Measurements from ENCODE around the gene SATB2.

The SATB2 gene

GRCh38 chr2:199336546-199336945 lies 121.2 kb downstream of the SATB2 start:
- no peak for DNase-seq (ENCODE audit: low read depth in 2 of 2, low spot score in 1 of 2)

DNA sequence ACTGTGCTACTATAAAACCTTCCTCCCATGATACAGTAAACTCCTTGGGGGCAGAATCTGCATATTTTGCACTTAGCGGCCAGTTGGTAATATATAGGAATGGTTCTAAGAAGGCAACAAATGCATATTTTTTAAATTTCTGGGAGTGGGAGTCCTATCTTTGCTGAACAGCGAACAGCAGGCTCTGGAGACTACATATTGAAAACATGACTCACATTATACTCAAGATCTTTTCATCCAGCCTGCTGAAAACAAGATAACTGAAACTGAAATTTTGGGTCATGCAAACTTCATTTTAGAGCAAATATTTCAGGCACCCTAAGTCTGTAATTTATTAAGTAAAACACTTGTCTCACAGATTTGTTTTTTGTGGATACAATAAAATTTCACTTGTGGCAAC lies 122.2 kb downstream of the SATB2 start:
- no peak for DNase-seq (ENCODE audit: low read depth in 2 of 2, low spot score in 1 of 2)

GRCh38 chr2:199329466-199329865 lies 128.3 kb downstream of the SATB2 start:
- no peak for DNase-seq (ENCODE audit: low read depth in 2 of 2, low spot score in 1 of 2)

DNA sequence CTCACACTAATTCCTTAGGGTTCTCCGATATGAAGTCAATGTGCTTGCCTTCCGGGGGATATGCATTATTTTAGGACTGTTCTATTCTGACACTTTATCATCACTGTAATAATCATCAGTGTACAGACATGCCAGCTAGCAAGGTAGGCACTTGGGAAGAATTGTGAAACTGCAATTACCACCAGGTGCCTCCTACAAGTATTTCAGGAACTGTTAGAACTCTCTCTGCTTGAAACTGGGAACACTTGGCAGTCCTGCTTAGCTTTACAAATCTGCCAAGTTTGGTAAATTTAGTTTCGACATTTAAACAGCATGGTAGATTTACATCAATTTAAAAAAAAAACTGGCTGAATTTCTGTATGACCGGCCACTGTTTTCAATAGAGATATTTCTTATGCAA lies 128.7 kb downstream of the SATB2 start:
- no peak for DNase-seq (ENCODE audit: low read depth in 2 of 2, low spot score in 1 of 2)

DNA sequence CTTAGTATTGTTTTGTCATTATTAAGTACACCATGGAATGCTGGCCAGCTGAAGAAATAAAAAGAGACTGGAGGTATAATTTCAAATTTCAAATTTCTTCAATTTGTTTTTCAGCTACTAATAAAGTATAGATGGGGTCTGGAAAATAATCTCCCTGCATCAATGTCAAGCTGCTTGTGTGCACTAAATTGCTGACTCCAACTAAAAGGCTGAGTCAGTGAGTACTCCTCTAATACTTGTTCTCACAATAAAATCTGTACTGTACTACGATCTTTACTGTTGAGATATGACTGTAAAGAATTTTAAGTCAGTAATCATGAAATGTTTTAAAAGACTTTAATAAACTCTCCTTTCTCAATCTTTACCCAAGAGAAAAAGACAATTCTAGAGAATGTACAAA lies 131.9 kb downstream of the SATB2 start:
- no peak for DNase-seq (ENCODE audit: low read depth in 2 of 2, low spot score in 1 of 2)

- DNase-seq (ENCODE audit: low read depth in 2 of 2, low spot score in 1 of 2): no peak
These were observed 135.6 kb downstream of the SATB2 start for GRCh38 chr2:199322151-199322550.

DNA sequence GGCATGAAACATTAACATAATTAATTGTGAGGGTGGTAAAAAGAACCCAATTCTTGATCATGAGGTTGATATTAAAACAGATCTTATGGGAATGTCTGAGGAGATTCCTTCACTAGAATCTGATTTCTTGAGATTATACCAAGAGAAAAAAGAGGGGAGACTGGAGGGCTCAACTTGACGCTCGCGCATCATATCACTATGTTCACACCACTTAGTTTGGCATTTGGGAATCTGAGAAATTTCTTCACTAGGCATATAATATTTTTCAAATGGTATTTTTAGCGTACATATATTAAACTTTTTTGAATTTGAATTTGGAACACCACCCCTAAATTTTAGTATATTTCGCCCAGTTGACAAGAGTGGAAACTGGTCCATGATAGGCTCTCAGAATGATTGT lies 140.1 kb downstream of the SATB2 start:
- DNase-seq (ENCODE audit: low read depth in 2 of 2, low spot score in 1 of 2): no peak

DNA sequence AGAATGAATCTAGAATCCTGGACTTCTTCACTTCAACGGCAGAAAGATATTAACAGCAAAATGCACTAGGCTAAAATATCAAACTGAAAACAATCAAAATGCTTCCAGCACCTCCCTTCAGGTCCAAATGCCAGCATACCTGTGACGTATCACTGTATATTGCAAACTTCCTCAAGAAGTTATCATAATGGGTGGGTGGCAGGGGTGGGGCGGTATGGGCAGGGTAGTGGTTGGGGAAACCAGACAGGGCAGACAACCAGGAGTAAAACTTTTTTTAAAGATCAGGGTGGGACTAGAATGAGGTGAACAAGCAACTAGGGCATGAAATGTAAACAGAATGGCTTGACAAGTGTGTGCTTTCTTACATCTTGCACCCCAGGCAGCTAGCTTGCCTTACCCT lies 140.9 kb downstream of the SATB2 start:
- no peak for DNase-seq (ENCODE audit: low read depth in 2 of 2, low spot score in 1 of 2)

DNA sequence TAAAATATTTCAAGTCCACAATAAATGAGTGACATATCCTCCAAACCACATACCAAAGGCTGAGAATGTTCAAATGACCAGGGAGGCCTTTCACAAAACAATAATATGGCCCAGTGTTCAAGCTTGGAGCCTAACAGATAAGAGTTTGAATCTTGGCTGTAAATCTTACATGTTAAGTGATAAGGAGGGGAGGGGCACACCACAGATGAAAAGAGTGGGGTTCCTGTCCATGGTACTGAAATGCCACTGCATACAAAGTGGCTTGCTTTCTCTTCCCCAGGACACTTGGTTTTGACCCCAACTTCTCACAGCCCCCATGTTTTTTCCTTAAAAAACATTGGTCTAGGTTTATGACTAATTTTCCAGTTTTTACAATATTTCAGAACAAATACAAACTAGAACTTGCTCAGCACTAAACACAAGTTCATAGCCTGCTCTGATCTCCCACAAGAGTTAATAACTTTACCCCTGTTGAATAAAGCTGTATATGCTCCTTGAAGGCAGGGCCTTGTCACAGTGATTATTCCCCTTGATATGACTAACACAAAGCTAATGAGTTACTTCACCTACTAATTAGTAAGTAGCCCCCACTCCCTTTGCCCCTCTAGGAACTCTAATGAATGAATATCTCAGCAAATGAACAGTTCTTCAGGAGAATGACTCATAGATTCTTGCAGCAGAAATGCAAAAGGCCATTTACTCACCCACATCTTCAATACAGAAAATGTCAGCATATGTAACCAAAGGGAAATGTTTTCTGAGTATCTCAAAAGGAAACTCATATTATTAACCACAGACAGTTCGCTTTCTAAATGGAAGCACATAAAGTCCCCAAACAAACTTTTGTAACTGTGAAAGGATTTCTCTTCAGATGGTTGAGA lies 142.2 kb downstream of the SATB2 start:
- no peak for DNase-seq (ENCODE audit: low read depth in 2 of 2, low spot score in 1 of 2)

GRCh38 chr2:199312931-199313330 lies 144.8 kb downstream of the SATB2 start:
- no peak for DNase-seq (ENCODE audit: low read depth in 2 of 2, low spot score in 1 of 2)

DNA sequence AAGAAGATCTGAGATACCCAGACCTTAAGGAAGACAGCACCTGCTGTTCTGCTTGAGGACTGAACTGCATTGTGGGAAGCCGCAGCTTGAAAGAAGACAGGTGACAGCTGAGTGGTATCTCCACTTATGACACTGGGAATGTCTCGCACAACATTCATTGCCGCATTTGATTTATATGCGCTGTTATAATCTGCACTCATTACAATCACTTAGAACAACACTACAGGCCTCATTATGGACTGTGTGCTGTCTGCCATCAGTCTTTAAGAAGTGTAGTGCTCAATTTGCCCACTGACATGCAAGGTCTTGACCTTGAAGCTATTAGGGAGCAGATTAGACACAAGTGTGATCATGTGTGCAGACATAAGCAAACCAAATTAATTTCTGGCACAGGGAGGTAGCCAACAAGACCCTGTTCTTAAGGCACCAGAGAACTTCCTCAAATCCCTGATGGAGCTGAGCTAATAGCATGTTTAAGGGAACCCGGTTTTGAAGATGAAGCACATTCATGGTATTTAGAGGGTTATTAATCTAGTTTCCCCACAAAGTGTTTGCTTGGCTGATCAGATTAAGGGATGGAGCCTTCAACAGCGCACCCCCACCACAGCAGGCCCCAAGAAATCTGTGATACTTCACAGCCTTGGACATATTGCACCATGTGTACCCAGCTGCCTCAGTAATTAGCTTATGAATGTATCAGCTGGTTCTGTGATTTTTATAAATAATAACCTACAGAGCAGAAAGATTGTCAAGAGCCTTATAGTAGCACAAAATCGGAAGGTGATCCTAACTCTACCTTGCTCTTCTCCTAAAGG lies 146.8 kb downstream of the SATB2 start:
- DNase-seq (ENCODE audit: low read depth in 2 of 2, low spot score in 1 of 2): no peak

GRCh38 chr2:199309973-199310372 lies 147.8 kb downstream of the SATB2 start:
- DNase-seq (ENCODE audit: low read depth in 2 of 2, low spot score in 1 of 2): no peak

DNA sequence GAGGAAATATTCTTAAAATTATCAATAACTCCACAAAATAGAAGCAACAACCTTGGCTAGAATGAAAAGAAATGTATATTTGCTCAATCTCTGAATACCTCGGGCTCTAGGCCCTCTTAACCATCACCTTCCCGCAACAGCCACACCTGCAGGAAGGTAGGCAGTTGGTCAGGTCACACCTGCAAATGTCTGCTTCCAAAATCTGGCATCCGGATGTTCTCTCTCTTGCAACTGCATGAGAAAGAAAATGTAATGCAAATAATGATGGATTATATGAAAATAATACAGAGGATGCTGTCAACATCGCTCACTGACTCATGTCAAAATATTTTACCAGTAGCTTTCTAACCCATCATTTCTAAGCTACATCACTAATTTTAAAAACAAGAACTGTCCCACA lies 148.3 kb downstream of the SATB2 start:
- DNase-seq (ENCODE audit: low read depth in 2 of 2, low spot score in 1 of 2): no peak

GRCh38 chr2:199308567-199308966 lies 149.2 kb downstream of the SATB2 start:
- no peak for DNase-seq (ENCODE audit: low read depth in 2 of 2, low spot score in 1 of 2)

DNA sequence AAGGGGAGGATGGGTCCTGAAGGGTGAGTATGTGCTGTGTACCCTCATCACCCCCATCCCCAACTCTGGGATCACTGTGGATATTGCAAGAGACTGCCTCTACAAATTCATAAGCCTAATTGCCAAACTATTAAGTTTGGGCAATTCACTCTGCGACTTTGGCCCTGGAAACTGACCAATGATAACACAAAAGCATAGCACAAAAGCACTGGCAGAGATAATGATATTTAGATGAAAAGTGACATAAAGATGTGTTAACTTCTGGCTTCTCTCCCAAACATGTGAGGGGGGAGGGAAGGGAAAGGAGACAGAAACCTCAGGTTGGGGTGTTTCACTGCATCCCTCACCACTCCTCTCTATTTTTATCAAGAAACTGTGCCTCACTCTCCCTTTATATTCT lies 150.3 kb downstream of the SATB2 start:
- DNase-seq (ENCODE audit: low read depth in 2 of 2, low spot score in 1 of 2): no peak

GRCh38 chr2:199306116-199306515 lies 151.6 kb downstream of the SATB2 start:
- DNase-seq (ENCODE audit: low read depth in 2 of 2, low spot score in 1 of 2): no peak

DNA sequence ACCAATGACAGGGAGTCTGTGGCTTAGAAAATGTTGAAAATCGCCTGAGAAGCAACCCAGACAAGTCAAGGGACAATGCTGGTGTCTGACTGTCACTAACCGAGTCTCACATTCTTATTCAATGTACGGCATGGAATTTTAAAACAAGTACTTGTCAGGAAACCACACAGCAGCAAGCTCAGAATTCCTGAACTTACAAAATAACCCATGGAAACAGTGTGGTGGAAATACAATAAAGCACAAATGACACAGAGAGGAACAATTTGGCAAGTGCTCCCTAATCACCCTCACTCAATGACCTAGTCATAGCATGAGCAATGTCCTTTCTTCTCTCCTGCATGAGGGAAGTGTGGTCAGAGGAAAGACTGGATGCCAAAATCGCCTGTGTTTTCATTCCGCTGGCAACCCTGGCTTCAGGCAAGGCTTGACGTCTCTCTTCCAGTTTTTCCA lies 154.0 kb downstream of the SATB2 start:
- DNase-seq (ENCODE audit: low read depth in 2 of 2, low spot score in 1 of 2): no peak

DNA sequence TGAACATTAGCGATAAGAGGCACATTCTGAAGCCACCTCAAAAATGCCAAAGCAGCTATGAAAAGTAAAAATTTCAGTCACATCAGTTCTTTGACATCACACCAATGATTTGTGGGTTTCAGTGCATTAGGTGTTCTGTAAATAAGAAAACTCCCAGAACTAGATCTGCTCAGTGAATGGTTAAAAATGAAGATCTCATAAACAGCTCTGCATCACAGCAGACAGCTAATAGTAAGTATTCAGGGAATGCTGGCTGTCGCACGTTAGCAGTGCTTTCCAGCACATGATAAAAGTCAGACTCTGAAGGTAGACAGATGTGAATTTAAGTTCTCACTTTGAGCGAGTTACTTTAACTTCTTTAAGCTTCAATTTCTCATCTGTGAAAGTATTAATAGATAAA lies 154.9 kb downstream of the SATB2 start:
- DNase-seq (ENCODE audit: low read depth in 2 of 2, low spot score in 1 of 2): no peak

- no peak for DNase-seq (ENCODE audit: low read depth in 2 of 2, low spot score in 1 of 2)
These were observed 169.3 kb downstream of the SATB2 start for GRCh38 chr2:199288424-199288823.

DNA sequence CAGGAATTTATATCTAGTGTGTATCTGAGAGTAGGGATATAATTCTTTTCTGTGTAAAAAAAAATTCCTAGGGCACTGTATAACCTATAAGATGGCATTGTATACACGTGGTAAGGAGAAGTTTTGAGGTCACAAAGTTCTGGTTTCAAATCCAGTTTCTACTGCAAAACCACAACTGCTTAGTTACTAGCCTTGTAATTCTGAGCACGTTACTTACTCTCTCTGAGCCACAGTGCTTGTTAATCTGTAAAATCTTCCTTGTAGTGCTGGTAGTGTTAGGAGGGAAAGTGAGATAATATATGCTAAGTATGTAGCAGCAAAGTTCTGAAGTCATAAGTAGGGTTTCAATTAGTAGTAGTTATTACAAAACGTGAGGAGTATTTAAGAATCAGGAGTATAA lies 175.4 kb downstream of the SATB2 start:
- no peak for DNase-seq (ENCODE audit: low read depth in 2 of 2, low spot score in 1 of 2)

- no peak for DNase-seq (ENCODE audit: low read depth in 2 of 2, low spot score in 1 of 2)
These were observed 178.6 kb downstream of the SATB2 start for GRCh38 chr2:199279146-199279545.

GRCh38 chr2:199278099-199278498 lies 179.6 kb downstream of the SATB2 start:
- DNase-seq (ENCODE audit: low read depth in 2 of 2, low spot score in 1 of 2): no peak
